ENCODE results near the gene DCAF10. TPM values are rescaled to one million over a fixed set of nuclear protein-coding genes. Genes with fewer than 3 reads are reported as not detected.
"Not testable (repeated sequence)": the region's sequence is repeated elsewhere in the genome, so short reads cannot be mapped to it uniquely, and the experiment has no call there.

DCAF10 gene
- total and polyA plus RNA-seq, 2 of the 13 experiments (the other 11 are each of a cell fraction or from before 2014, with no cell fraction given): 9.2 to 20.3 TPM

DNA sequence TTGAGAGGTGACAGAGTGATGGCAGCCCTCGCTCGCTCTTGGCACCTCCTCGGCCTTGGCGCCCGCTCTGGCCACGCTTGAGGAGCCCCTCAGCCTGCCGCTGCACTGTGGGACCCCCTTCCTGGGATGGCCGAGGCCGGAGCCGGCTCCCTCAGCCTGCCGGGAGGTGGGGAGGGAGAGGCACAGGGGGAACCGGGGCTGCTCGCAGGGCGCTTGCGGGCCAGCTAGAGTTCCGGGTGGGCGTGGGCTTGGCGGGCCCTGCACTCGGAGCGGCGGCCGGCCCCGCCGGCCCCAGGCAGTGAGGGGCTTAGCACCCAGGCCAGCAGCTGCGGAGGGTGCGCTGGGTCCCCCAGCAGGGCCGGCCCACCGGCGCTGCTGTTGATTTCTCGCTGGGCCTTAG lies 48.9 kb upstream of the DCAF10 start:
- H4K20me1 ChIP-seq (ENCODE audit: insufficient read depth, low read length); H3K4me2 ChIP-seq (ENCODE audit: low read depth, low read length); H3K27ac ChIP-seq (ENCODE audit: extremely low read length, insufficient read depth, low read length); POLR2A ChIA-PET; in situ Hi-C loops (cut with HindIII; ENCODE audit: extremely low pct_ligation_motif_present, low pct_unique_long_range_greater_than_20kb); BruUV-seq (replicated peaks); CTCF ChIA-PET (ENCODE audit: low intra/inter-chr PET ratio, low total read pairs); H2AFZ ChIP-seq (ENCODE audit: low read length); H3K27me3 ChIP-seq (ENCODE audit: control insufficient read depth in 1 of 2, insufficient read depth in 2 of 2, low read length in 2 of 2); H3K79me2 ChIP-seq (ENCODE audit: insufficient read depth, low read length); intact Hi-C loops (cut with micrococcal nuclease; ENCODE audit: unreplicated experiment); ATAC-seq; H3K4me3 ChIP-seq (replicated peaks in 1 of 3; ENCODE audit: insufficient read depth in 1 of 3, low read depth in 2 of 3, low read length in 3 of 3); H3K9ac ChIP-seq (ENCODE audit: insufficient read depth, low read depth, low read length); H3K9me3 ChIP-seq (ENCODE audit: low read length); DNase-seq (ENCODE audit: low spot score); FAIRE-seq; H3K36me3 ChIP-seq (replicated peaks in 1 of 2; ENCODE audit: control insufficient read depth in 1 of 2, insufficient read depth in 2 of 2, low read length in 2 of 2): not testable (repeated sequence)
- WGBS (ENCODE audit: low lambda C conversion rate): 72% methylated on average over 7 of the region's 30 CpGs
- TF ChIP-seq HNRNPK (IDR thresholded peaks at IDR 0.05; ENCODE audit: low read depth, low read length, poor library complexity, severe bottlenecking): peak; percentile 69
- peaks cover 35% of the 10 kb centered on the region for H3K4me1 ChIP-seq (ENCODE audit: insufficient read depth, low read length)

GRCh38 chr9:37752112-37752511 lies 48.5 kb upstream of the DCAF10 start:
- POLR2A ChIA-PET; H3K4me3 ChIP-seq (replicated peaks in 1 of 3; ENCODE audit: insufficient read depth in 1 of 3, low read depth in 2 of 3, low read length in 3 of 3); FAIRE-seq; H3K27ac ChIP-seq (ENCODE audit: extremely low read length, insufficient read depth, low read length); DNase-seq (ENCODE audit: low spot score); H3K79me2 ChIP-seq (ENCODE audit: insufficient read depth, low read length); in situ Hi-C loops (cut with HindIII; ENCODE audit: extremely low pct_ligation_motif_present, low pct_unique_long_range_greater_than_20kb); H2AFZ ChIP-seq (ENCODE audit: low read length); H3K9ac ChIP-seq (ENCODE audit: insufficient read depth, low read depth, low read length); H3K27me3 ChIP-seq (ENCODE audit: control insufficient read depth in 1 of 2, insufficient read depth in 2 of 2, low read length in 2 of 2); BruUV-seq (replicated peaks); H4K20me1 ChIP-seq (ENCODE audit: insufficient read depth, low read length); CTCF ChIA-PET (ENCODE audit: low intra/inter-chr PET ratio, low total read pairs); intact Hi-C loops (cut with micrococcal nuclease; ENCODE audit: unreplicated experiment); H3K4me2 ChIP-seq (ENCODE audit: low read depth, low read length); ATAC-seq; H3K9me3 ChIP-seq (ENCODE audit: low read length); H3K36me3 ChIP-seq (replicated peaks in 1 of 2; ENCODE audit: control insufficient read depth in 1 of 2, insufficient read depth in 2 of 2, low read length in 2 of 2): not testable (repeated sequence)
- peaks cover 31% of the 10 kb centered on the region for H3K4me1 ChIP-seq (ENCODE audit: insufficient read depth, low read length)
- 90% methylated on average over 5 of the region's 13 CpGs for WGBS (ENCODE audit: low lambda C conversion rate)

Measured in HepG2 (cell line).